Measurements from ENCODE around the gene KLF6. TPM values are rescaled to one million over a fixed set of nuclear protein-coding genes. Genes with fewer than 3 reads are reported as not detected.
A peak's percentile ranks its signal among the peaks of the same experiment; 100 is the strongest.

KLF6 gene
- total and polyA plus RNA-seq, 9 of the 15 experiments (the other 6 are each of a cell fraction or from before 2014, with no cell fraction given), result 3.2 to 23.9 (median 8.0) TPM

GRCh38 chr10:3757638-3758490, 27.1 kb downstream of the KLF6 start:
- Histone ChIP-seq H3K4me3 (no peak overlapping the region), H3K27me3 (ENCODE audit: control insufficient read depth in 2 of 2, insufficient read depth in 2 of 2, low read length in 2 of 2) (peaks cover 0 to 5% of the 10 kb centered on the region in 2 experiments; a peak in 1 of 5 replicates), H3K36me3 (ENCODE audit: control insufficient read depth, insufficient read depth, low read length) (no peaks in the 10 kb centered on the region), H4K20me1 (replicated peaks; ENCODE audit: control insufficient read depth, insufficient read depth, low read length) (peaks cover 4% of the 10 kb centered on the region; the same call in 1 of the 2 replicates), H2AFZ (ENCODE audit: low read depth, low read length) (no peak overlapping the region), H3K4me2 (ENCODE audit: insufficient read depth, low read length) (no peak overlapping the region), H3K4me1 (replicated peaks in 1 of 2; ENCODE audit: control insufficient read depth in 2 of 2, insufficient read depth in 2 of 2, low read length in 2 of 2) (peaks cover 6 to 28% of the 10 kb centered on the region in 2 experiments), H3K79me2 (ENCODE audit: control insufficient read depth, insufficient read depth, low read length) (no peaks in the 10 kb centered on the region), H3K27ac (ENCODE audit: extremely low read depth, low read depth, low read length) (no peak overlapping the region), H3K9me1 (ENCODE audit: control insufficient read depth, insufficient read depth, low read length) (no peaks in the 10 kb centered on the region), H3K9me3 (replicated peaks; ENCODE audit: control insufficient read depth, insufficient read depth, low read depth, low read length) (no peaks in the 10 kb centered on the region), H3K9ac (ENCODE audit: insufficient read depth in 1 of 2, low read depth in 2 of 2, low read length in 2 of 2) (no peak overlapping the region)
- ATAC-seq (no peak), DNase-seq (ENCODE audit: extremely low read depth in 1 of 4, low spot score in 3 of 4) (no peak), FAIRE-seq (no peak)
- in situ Hi-C loops (cut with MboI), result no loop called here
- 34% methylated on average over 14 of the region's 14 CpGs for WGBS (ENCODE audit: insufficient coverage, low coverage, missing lambda C conversion rate)
- POLR2A ChIA-PET, result interaction anchor here (0.6 to 1.5 kb wide), 3 partner anchors 27 to 250 kb away, joined by 3 to 4 read pairs (median 3); partner anchors contain the start of gene KLF6
- BruUV-seq (replicated peaks), result no TSS peak
- intact Hi-C loops (cut with micrococcal nuclease), result no loop called here
- TF ChIP-seq WHSC1 (IDR thresholded peaks at IDR 0.05; ENCODE audit: low read length), result no peak
- peak; percentile 44 for TF ChIP-seq ATF3 (IDR thresholded peaks at IDR 0.05)
- TF ChIP-seq ATF3 (CRISPR knock-in tag; conservative IDR thresholded peaks at IDR 0.05), result no peak
- 0 out of 2 replicates have a peak, but pooled peaks have one; percentile 23 for TF ChIP-seq FOSL1 (tag; conservative IDR thresholded peaks at IDR 0.05)
- no peak for TF ChIP-seq ZNF449 (CRISPR knock-in tag; IDR thresholded peaks at IDR 0.05)
- peak; percentile 20; the same call in 1 of the 2 replicates for TF ChIP-seq NFIC (IDR thresholded peaks at IDR 0.05)
- TF ChIP-seq RNF2 (IDR thresholded peaks at IDR 0.05), result no peak
- CTCF ChIA-PET (ENCODE audit: low intra/inter-chr PET ratio), result interaction anchor here (0.7 kb wide), 1 partner anchor 27 kb away, joined by 4 read pairs; the partner anchor contains the start of gene KLF6

Data from K562 (cell line).